ENCODE results near the gene LCP2. TPM values are rescaled to one million over a fixed set of nuclear protein-coding genes. Genes with fewer than 3 reads are reported as not detected.

Gene LCP2
- total and polyA plus RNA-seq, 12 donors, result 2.4 to 53.7 (median 17.7) TPM

- H3K27ac ChIP-seq, result no peak overlapping the region
- TF ChIP-seq CTCF (IDR thresholded peaks at IDR 0.05), result no peak
- H3K4me3 ChIP-seq, result no peak overlapping the region
- intact Hi-C loops (cut with DNase I), result no loop called here
- DNase-seq, result no peak
- WGBS, 4 donors, result 73 to 83% (median 76%) methylated on average over 8 of the region's 8 CpGs
- no peaks in the 10 kb centered on the region for H3K9me3 ChIP-seq (replicated peaks in 1 of 3)
- no peaks in the 10 kb centered on the region for H3K36me3 ChIP-seq (replicated peaks in 1 of 2)
- H3K4me1 ChIP-seq (replicated peaks in 1 of 2), result no peaks in the 10 kb centered on the region
- no peaks in the 10 kb centered on the region for H3K27me3 ChIP-seq
Observed at GRCh38 chr5:170342153-170342725, 44.7 kb upstream of the LCP2 start.

- H3K36me3 ChIP-seq (replicated peaks in 1 of 2), result no peaks in the 10 kb centered on the region
- H3K4me1 ChIP-seq (replicated peaks in 1 of 2), result no peaks in the 10 kb centered on the region
- H3K4me3 ChIP-seq, result no peak overlapping the region
- WGBS, 4 donors, result 88 to 94% (median 91%) methylated on average over 9 of the region's 9 CpGs
- no peak for DNase-seq
- no peak overlapping the region for H3K27ac ChIP-seq
- no peaks in the 10 kb centered on the region for H3K9me3 ChIP-seq (replicated peaks in 1 of 3)
- no peaks in the 10 kb centered on the region for H3K27me3 ChIP-seq
- intact Hi-C loops (cut with DNase I), result no loop called here
- TF ChIP-seq CTCF (IDR thresholded peaks at IDR 0.05) (no peak), POLR2A (IDR thresholded peaks at IDR 0.05) (no peak)
Observed at GRCh38 chr5:170341545-170341944, 44.0 kb upstream of the LCP2 start.

GRCh38 chr5:170339780-170340167 lies 42.2 kb upstream of the LCP2 start:
- intact Hi-C loops (cut with DNase I), result no loop called here
- Histone ChIP-seq H3K27ac (no peak overlapping the region), H3K9me3 (replicated peaks in 1 of 3) (no peaks in the 10 kb centered on the region), H3K4me1 (replicated peaks in 1 of 2) (no peaks in the 10 kb centered on the region), H3K27me3 (no peaks in the 10 kb centered on the region), H3K36me3 (replicated peaks in 1 of 2) (no peaks in the 10 kb centered on the region), H3K4me3 (no peak overlapping the region)
- 88 to 100% (median 91%) methylated on average over 1 of the region's 1 CpG for WGBS, 4 donors
- no peak for DNase-seq
- TF ChIP-seq POLR2A (IDR thresholded peaks at IDR 0.05) (no peak), CTCF (IDR thresholded peaks at IDR 0.05) (no peak)

- peak; percentile 8 to 44 (median 31) for TF ChIP-seq CTCF (IDR thresholded peaks at IDR 0.05)
- TF ChIP-seq POLR2A (IDR thresholded peaks at IDR 0.05), result no peak
- WGBS, 4 donors, result 78 to 87% (median 84%) methylated on average over 4 of the region's 4 CpGs
- DNase-seq, result no peak
- no peaks in the 10 kb centered on the region for H3K27me3 ChIP-seq
- no peaks in the 10 kb centered on the region for H3K9me3 ChIP-seq (replicated peaks in 1 of 3)
- H3K4me3 ChIP-seq, result no peak overlapping the region
- no peaks in the 10 kb centered on the region for H3K4me1 ChIP-seq (replicated peaks in 1 of 2)
- H3K36me3 ChIP-seq (replicated peaks in 1 of 2), result no peaks in the 10 kb centered on the region
- H3K27ac ChIP-seq, result no peak overlapping the region
- intact Hi-C loops (cut with DNase I), result no loop called here
Observed at GRCh38 chr5:170338933-170339779, 41.6 kb upstream of the LCP2 start.

All from adrenal gland (tissue), 12 donors.